ENCODE data around the gene HJV. TPM values are rescaled to one million over a fixed set of nuclear protein-coding genes. Genes with fewer than 3 reads are reported as not detected.

HJV gene
- total and polyA plus RNA-seq, 2 of the 8 experiments (the other 6 are each of a cell fraction or from before 2014, with no cell fraction given), result 0.32 to 0.70 TPM

DNA sequence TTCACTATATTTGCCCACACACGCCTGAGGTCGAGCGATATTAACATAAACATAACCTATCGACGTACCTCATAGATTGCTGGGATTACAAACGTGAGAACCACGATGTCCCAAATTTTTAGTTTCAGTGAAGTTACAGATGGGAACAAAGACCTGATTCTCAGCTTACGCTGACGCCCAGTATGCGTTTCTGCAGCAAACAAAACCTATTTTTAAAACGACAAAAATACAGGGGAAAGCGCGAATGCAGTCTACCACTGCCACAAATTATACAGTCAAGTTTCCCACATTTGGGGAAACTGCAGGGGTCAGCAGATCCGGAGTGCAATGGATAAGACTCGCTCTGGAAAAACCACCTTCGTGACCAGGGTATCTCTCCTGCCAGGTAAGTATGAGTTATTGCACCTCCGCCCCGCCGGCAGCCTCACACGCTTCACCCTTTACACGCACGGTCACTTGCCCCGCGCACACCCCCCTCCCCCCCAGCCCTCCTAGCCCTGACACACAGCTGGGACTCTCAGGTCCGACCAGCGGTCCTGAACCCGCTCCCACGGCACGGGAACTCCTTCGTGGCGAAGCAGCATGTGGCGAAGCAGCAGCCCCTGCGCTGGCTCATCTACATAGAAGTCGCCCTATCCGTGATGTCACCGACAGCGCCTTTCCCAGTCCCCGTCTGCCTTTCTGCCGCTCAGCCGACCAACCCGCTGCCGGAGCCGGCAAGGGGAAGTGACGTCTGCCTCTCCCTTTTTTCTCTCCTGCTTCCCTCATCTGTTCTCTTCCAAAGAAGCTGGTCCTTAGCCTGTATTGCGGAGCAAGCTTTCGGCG is 30.5 kb upstream of the HJV start (continued):
- TF ChIP-seq, protein P1, sequence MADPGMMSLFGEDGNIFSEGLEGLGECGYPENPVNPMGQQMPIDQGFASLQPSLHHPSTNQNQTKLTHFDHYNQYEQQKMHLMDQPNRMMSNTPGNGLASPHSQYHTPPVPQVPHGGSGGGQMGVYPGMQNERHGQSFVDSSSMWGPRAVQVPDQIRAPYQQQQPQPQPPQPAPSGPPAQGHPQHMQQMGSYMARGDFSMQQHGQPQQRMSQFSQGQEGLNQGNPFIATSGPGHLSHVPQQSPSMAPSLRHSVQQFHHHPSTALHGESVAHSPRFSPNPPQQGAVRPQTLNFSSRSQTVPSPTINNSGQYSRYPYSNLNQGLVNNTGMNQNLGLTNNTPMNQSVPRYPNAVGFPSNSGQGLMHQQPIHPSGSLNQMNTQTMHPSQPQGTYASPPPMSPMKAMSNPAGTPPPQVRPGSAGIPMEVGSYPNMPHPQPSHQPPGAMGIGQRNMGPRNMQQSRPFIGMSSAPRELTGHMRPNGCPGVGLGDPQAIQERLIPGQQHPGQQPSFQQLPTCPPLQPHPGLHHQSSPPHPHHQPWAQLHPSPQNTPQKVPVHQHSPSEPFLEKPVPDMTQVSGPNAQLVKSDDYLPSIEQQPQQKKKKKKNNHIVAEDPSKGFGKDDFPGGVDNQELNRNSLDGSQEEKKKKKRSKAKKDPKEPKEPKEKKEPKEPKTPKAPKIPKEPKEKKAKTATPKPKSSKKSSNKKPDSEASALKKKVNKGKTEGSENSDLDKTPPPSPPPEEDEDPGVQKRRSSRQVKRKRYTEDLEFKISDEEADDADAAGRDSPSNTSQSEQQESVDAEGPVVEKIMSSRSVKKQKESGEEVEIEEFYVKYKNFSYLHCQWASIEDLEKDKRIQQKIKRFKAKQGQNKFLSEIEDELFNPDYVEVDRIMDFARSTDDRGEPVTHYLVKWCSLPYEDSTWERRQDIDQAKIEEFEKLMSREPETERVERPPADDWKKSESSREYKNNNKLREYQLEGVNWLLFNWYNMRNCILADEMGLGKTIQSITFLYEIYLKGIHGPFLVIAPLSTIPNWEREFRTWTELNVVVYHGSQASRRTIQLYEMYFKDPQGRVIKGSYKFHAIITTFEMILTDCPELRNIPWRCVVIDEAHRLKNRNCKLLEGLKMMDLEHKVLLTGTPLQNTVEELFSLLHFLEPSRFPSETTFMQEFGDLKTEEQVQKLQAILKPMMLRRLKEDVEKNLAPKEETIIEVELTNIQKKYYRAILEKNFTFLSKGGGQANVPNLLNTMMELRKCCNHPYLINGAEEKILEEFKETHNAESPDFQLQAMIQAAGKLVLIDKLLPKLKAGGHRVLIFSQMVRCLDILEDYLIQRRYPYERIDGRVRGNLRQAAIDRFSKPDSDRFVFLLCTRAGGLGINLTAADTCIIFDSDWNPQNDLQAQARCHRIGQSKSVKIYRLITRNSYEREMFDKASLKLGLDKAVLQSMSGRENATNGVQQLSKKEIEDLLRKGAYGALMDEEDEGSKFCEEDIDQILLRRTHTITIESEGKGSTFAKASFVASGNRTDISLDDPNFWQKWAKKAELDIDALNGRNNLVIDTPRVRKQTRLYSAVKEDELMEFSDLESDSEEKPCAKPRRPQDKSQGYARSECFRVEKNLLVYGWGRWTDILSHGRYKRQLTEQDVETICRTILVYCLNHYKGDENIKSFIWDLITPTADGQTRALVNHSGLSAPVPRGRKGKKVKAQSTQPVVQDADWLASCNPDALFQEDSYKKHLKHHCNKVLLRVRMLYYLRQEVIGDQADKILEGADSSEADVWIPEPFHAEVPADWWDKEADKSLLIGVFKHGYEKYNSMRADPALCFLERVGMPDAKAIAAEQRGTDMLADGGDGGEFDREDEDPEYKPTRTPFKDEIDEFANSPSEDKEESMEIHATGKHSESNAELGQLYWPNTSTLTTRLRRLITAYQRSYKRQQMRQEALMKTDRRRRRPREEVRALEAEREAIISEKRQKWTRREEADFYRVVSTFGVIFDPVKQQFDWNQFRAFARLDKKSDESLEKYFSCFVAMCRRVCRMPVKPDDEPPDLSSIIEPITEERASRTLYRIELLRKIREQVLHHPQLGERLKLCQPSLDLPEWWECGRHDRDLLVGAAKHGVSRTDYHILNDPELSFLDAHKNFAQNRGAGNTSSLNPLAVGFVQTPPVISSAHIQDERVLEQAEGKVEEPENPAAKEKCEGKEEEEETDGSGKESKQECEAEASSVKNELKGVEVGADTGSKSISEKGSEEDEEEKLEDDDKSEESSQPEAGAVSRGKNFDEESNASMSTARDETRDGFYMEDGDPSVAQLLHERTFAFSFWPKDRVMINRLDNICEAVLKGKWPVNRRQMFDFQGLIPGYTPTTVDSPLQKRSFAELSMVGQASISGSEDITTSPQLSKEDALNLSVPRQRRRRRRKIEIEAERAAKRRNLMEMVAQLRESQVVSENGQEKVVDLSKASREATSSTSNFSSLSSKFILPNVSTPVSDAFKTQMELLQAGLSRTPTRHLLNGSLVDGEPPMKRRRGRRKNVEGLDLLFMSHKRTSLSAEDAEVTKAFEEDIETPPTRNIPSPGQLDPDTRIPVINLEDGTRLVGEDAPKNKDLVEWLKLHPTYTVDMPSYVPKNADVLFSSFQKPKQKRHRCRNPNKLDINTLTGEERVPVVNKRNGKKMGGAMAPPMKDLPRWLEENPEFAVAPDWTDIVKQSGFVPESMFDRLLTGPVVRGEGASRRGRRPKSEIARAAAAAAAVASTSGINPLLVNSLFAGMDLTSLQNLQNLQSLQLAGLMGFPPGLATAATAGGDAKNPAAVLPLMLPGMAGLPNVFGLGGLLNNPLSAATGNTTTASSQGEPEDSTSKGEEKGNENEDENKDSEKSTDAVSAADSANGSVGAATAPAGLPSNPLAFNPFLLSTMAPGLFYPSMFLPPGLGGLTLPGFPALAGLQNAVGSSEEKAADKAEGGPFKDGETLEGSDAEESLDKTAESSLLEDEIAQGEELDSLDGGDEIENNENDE (IDR thresholded peaks at IDR 0.05; ENCODE audit: insufficient replicate concordance, low read length), result peak; percentile 77
- TF ChIP-seq MAFK (IDR thresholded peaks at IDR 0.05; ENCODE audit: low read depth, low read length), result peak; percentile 84
- peak; percentile 92 for TF ChIP-seq EGR1 (IDR thresholded peaks at IDR 0.05; ENCODE audit: borderline replicate concordance, low read depth, low read length)
- peak; percentile 87 for TF ChIP-seq CREB1 (IDR thresholded peaks at IDR 0.05)
- 0 out of 2 replicates have a peak, but pooled peaks have one; percentile 8 for TF ChIP-seq SRF (IDR thresholded peaks at IDR 0.05; ENCODE audit: low read depth, low read length)
- TF ChIP-seq POU5F1 (IDR thresholded peaks at IDR 0.05; ENCODE audit: low read depth, low read length), result peak; percentile 80; the same call in 1 of the 2 replicates
- TF ChIP-seq TAF1 (IDR thresholded peaks at IDR 0.05; ENCODE audit: low read depth, low read length), result peak; percentile 72
